NAMALWA (cell line): ENCODE data around the gene RIMS4.

Experiments
- DNase-seq: peaks from one replicate; pipeline ENCODE4 v3.0.0-alpha.2; 2015; ENCODE audit warnings: low spot score

Gene RIMS4

GRCh38 chr20:44742304-44743079, 67.9 kb downstream of the RIMS4 start:
- no peak for DNase-seq

- no peak for DNase-seq
Observed at GRCh38 chr20:44739942-44740341, 70.4 kb downstream of the RIMS4 start.

GRCh38 chr20:44738813-44739477, 71.4 kb downstream of the RIMS4 start:
- peak; percentile 92 for DNase-seq

GRCh38 chr20:44737116-44737515, 73.2 kb downstream of the RIMS4 start:
- DNase-seq: no peak

DNA sequence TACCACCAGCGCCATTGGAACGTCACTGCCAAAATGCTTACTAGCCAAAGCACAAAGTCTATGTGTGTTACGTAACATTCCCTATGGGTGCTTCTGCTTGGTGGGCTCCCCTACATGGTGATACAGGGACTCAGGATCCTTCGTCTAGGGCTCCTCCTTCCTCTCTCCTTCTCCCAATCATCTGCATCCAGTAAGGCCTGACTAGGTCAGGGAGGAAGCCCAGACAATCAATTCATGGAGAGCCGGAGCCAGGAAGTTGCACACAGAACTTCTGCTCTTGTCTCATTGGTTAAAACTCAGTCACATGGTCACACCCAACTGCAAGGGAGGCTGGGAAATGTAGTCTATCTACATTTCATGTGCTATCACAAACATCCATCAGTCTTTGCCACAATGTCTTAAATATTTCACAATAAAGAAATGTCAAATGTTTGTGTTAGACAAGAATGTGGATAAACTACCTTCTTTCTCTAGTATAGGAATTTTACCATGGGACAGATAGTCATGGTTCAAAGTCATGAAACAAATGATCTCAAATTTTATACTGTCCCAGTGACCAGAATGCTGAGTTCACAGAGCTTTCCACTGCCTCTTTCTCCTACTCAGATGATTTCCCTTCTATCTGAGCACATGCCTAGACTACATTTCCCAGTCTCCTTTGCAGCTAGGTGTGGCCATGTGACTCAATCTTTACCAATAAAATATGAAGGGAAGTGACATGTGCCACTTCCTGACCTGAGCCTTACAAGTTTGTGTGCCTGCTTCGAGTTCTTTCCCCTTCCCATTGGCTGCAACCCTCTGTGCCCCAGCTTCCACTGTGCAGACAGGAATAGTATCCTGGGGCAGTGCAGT, 74.0 kb downstream of the RIMS4 start:
- DNase-seq: peak; percentile 92

DNA sequence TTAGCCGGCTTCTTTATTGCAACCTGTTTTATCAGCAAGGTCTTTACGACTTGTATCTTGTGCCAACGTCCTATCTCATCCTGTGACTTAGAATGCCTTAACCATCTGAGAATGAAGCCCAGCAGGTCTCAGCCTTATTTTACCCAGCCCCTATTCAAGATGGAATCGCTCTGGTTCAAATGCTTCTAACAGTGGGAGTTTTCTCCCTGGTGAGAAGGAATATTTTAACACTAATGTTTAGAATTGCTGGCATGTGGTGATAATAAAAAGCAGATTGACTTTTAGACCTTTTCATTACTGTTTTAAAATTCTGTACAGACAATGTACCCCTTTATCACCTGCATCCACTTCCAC, 74.6 kb downstream of the RIMS4 start:
- DNase-seq: no peak

DNA sequence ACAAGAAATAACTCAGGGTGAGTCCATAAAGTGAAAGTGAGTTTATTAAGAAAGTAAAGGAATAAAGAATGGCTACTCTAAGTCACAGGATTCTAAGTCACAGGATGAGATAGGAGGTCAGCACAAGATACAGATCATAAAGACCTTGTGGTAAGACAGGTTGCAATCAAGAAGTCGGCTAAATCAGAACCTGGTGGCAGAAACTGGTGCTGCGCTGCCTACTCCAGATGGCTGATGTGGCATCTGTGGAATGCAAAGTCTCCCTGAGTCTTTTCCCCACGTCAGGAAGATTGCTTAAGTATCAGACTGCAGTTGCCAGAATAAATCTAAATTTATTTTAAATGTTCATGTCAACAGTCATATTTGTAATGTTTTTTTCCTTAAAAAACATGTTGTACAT, 75.4 kb downstream of the RIMS4 start:
- DNase-seq: no peak

DNA sequence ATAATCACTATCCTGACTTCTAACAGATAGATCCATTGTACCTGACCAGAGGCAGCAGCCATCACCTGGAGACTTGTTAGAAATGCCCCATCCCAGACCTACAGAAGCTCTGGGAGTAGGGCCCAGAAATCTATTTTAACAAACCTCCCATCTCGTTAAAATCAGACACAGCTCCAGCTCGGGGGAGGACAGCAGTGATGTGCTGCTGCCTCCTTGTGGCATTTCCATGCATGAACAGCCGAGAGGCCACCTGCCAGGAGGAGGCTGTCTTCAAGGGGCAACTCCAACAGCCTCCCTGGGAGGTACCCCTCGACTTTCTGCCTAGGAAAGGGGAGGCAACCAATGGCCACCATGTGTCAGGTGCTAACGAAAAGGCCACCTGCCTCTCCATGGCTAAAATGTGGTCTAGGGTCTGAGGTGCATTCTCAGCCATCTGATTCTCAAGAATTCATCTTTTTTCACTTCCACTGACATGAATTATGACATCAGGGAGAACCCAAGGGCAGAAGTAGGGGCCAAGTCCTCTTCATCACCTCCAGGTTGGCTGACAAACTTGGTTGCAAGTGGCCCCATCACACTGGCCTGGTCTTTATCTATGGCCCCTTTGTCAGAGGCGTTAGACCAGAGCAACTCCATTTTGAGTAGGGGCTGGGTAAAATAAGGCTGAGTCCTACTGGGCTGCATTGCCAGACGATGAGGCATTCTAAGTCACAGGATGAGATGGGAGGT, 76.8 kb downstream of the RIMS4 start:
- peak; percentile 83 for DNase-seq

DNA sequence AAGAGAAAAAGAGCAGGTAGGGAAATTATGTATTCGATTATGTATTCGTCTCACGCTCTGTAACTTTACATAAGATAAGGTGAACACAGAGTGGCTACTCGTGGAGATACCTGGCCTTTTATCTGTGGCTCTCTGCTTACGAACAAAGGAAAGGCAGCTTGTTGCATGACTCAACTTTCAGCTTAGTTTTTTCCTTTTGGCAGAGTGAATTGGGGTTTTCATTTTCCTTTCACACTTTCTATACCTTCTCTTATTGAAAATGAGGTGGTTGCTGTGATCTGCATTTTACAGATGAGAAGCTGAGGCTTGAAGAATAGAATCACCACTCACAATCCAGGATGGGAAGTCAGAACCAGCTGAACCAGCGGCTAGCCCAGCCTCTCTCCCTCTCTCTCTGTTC, 78.0 kb downstream of the RIMS4 start:
- DNase-seq: no peak

- no peak for DNase-seq
Observed at GRCh38 chr20:44731657-44732056, 78.7 kb downstream of the RIMS4 start.

- DNase-seq: no peak
Observed at GRCh38 chr20:44730441-44730840, 79.9 kb downstream of the RIMS4 start.

GRCh38 chr20:44728801-44729443, 81.4 kb downstream of the RIMS4 start:
- no peak for DNase-seq

DNA sequence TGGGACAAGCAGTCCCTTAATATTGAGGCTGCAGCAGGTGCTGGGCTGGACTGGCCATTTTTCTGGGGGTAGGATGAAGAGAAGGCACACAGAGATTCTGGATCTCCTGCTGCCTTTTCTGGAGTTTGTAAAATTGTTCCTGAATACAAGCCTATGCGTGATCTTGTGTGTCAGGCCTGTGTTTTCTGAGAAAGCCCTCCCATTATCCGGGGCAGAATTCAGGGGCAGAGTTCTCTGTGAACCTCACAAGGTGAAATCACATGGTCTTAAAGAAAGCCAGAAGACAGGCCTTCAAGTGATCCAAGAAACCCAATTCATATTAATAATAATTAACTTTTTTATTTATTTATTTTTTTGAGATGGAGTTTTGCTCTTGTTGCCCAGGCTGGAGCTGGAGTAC, 82.7 kb downstream of the RIMS4 start:
- no peak for DNase-seq

DNA sequence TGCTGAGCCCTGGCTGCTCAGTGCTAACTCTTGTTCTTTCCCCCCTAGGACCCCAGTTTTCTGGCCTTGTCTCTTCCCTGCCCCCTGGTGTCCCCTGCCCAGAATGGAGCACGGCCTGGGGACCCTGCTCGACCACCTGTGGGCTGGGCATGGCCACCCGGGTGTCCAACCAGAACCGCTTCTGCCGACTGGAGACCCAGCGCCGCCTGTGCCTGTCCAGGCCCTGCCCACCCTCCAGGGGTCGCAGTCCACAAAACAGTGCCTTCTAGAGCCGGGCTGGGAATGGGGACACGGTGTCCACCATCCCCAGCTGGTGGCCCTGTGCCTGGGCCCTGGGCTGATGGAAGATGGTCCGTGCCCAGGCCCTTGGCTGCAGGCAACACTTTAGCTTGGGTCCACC, 83.3 kb downstream of the RIMS4 start:
- DNase-seq: no peak

GRCh38 chr20:44725837-44726236, 84.5 kb downstream of the RIMS4 start:
- no peak for DNase-seq

GRCh38 chr20:44724423-44725091, 85.8 kb downstream of the RIMS4 start:
- no peak for DNase-seq

GRCh38 chr20:44723798-44724362, 86.5 kb downstream of the RIMS4 start:
- DNase-seq: no peak

DNA sequence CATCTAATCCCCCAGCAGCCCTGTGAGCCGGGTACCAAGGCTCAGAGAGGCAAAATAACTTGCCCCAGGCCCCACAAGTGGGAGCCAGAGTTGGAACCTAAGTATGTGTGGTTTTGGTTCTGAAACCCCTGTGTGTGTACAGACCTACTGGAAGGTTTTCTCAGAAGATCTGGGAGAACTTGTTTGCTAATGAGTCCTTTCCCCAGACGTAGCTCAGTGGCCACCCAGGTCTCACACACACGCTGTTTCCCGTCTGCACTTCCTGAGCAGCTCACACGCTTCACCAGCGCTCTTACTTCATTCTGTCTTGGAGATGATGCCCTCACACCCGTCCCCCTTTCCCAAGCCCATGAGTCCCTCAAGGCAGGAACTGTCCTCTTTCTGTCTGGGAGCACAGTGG, 87.0 kb downstream of the RIMS4 start:
- no peak for DNase-seq

DNA sequence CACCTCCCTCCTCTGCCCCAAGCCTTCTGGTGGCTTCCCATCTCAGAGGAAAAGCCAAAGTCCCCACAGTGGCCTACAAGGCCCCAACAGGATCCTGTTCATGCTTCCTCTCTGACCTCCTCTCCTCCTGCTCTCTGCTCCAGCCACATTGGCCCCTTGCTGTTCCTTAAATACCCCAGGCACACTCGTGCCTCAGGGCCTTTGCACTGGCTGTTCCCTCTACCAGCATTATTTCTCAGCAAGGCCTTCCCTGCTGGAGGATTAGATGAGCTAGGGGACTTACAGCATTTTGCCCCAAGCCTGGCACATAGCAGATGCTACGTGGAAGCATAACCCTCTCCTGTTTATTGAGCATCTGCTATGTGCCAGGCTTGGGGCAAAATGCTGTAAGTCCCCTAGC, 87.4 kb downstream of the RIMS4 start:
- no peak for DNase-seq

- DNase-seq: no peak
Observed at GRCh38 chr20:44721785-44722054, 88.6 kb downstream of the RIMS4 start.
